ENCODE results near the gene ACBD4.

Gene ACBD4

GRCh38 chr17:45131616-45132319, 3.7 kb upstream of the ACBD4 start:
- no peak for FAIRE-seq
- TF ChIP-seq TAF1 (IDR thresholded peaks at IDR 0.05; ENCODE audit: borderline replicate concordance, low read depth, low read length) = no peak
- TF ChIP-seq POLR2AphosphoS5 (IDR thresholded peaks at IDR 0.05; ENCODE audit: low read depth, low read length) = no peak
- TF ChIP-seq POLR2A (IDR thresholded peaks at IDR 0.05; ENCODE audit: low read depth, low read length) = no peak
- no peak for DNase-seq (ENCODE audit: insufficient read length)

- FAIRE-seq = no peak
- no peak for DNase-seq (ENCODE audit: insufficient read length)
- TF ChIP-seq POLR2AphosphoS5 (IDR thresholded peaks at IDR 0.05; ENCODE audit: low read depth, low read length) = no peak
- TF ChIP-seq TAF1 (IDR thresholded peaks at IDR 0.05; ENCODE audit: borderline replicate concordance, low read depth, low read length) = no peak
Measured at GRCh38 chr17:45132320-45132571, 3.2 kb upstream of the ACBD4 start, which contains the start of gene PLCD3. Gene PLCD3 (minus strand): TSS chr17:45132515. CDS start chr17:45132410, 105 bp downstream.

GRCh38 chr17:45132572-45133463, 2.7 kb upstream of the ACBD4 start:
- peak; percentile 80 for FAIRE-seq
- DNase-seq (ENCODE audit: insufficient read length) = peak; percentile 89
- TF ChIP-seq TAF1 (IDR thresholded peaks at IDR 0.05; ENCODE audit: borderline replicate concordance, low read depth, low read length) (no peak), POLR2AphosphoS5 (IDR thresholded peaks at IDR 0.05; ENCODE audit: low read depth, low read length) (no peak), POLR2A (IDR thresholded peaks at IDR 0.05; ENCODE audit: low read depth, low read length) (no peak)

GRCh38 chr17:45135978-45136791, 698 bp downstream of the ACBD4 start:
- FAIRE-seq (no peak), DNase-seq (ENCODE audit: insufficient read length) (no peak)
- no peak for TF ChIP-seq POLR2A (IDR thresholded peaks at IDR 0.05; ENCODE audit: low read depth, low read length)
- TF ChIP-seq POLR2AphosphoS5 (IDR thresholded peaks at IDR 0.05; ENCODE audit: low read depth, low read length) = no peak
- no peak for TF ChIP-seq TAF1 (IDR thresholded peaks at IDR 0.05; ENCODE audit: borderline replicate concordance, low read depth, low read length)

GRCh38 chr17:45136846-45137560, 1.5 kb downstream of the ACBD4 start:
- DNase-seq (ENCODE audit: insufficient read length) = no peak
- TF ChIP-seq POLR2A (IDR thresholded peaks at IDR 0.05; ENCODE audit: low read depth, low read length) = no peak
- no peak for TF ChIP-seq POLR2AphosphoS5 (IDR thresholded peaks at IDR 0.05; ENCODE audit: low read depth, low read length)
- no peak for TF ChIP-seq TAF1 (IDR thresholded peaks at IDR 0.05; ENCODE audit: borderline replicate concordance, low read depth, low read length)
- FAIRE-seq = no peak

GRCh38 chr17:45137561-45138305, 2.2 kb downstream of the ACBD4 start:
- DNase-seq (ENCODE audit: insufficient read length) = no peak
- no peak for FAIRE-seq
- no peak for TF ChIP-seq POLR2AphosphoS5 (IDR thresholded peaks at IDR 0.05; ENCODE audit: low read depth, low read length)
- TF ChIP-seq POLR2A (IDR thresholded peaks at IDR 0.05; ENCODE audit: low read depth, low read length) = no peak
- TF ChIP-seq TAF1 (IDR thresholded peaks at IDR 0.05; ENCODE audit: borderline replicate concordance, low read depth, low read length) = no peak

- FAIRE-seq = no peak
- no peak for DNase-seq (ENCODE audit: insufficient read length)
- no peak for TF ChIP-seq POLR2AphosphoS5 (IDR thresholded peaks at IDR 0.05; ENCODE audit: low read depth, low read length)
Measured at GRCh38 chr17:45138911-45139532, 3.5 kb downstream of the ACBD4 start.

- DNase-seq (ENCODE audit: insufficient read length) = no peak
- no peak for TF ChIP-seq TAF1 (IDR thresholded peaks at IDR 0.05; ENCODE audit: borderline replicate concordance, low read depth, low read length)
- no peak for TF ChIP-seq POLR2AphosphoS5 (IDR thresholded peaks at IDR 0.05; ENCODE audit: low read depth, low read length)
- no peak for TF ChIP-seq POLR2A (IDR thresholded peaks at IDR 0.05; ENCODE audit: low read depth, low read length)
- no peak for FAIRE-seq
Measured at GRCh38 chr17:45139533-45139920, 4.0 kb downstream of the ACBD4 start.

- no peak for FAIRE-seq
- no peak for TF ChIP-seq POLR2AphosphoS5 (IDR thresholded peaks at IDR 0.05; ENCODE audit: low read depth, low read length)
- TF ChIP-seq TAF1 (IDR thresholded peaks at IDR 0.05; ENCODE audit: borderline replicate concordance, low read depth, low read length) = no peak
- TF ChIP-seq POLR2A (IDR thresholded peaks at IDR 0.05; ENCODE audit: low read depth, low read length) = no peak
- DNase-seq (ENCODE audit: insufficient read length) = no peak
Measured at GRCh38 chr17:45143094-45143670, 7.7 kb downstream of the ACBD4 start.

GRCh38 chr17:45143767-45144198, 8.3 kb downstream of the ACBD4 start:
- FAIRE-seq (no peak), DNase-seq (ENCODE audit: insufficient read length) (no peak)
- TF ChIP-seq POLR2A (IDR thresholded peaks at IDR 0.05; ENCODE audit: low read depth, low read length) (no peak), TAF1 (IDR thresholded peaks at IDR 0.05; ENCODE audit: borderline replicate concordance, low read depth, low read length) (0 out of 2 replicates have a peak, but pooled peaks have one; percentile 16)
